Measurements from ENCODE around the gene CABLES2. TPM values are rescaled to one million over a fixed set of nuclear protein-coding genes. Genes with fewer than 3 reads are reported as not detected.

The CABLES2 gene
- total RNA-seq, 1 donor from 2014 or later = 9.3 TPM

GRCh38 chr20:62366370-62367135, 40.5 kb downstream of the CABLES2 start:
- Mint-ChIP-seq H3K36me3 (ENCODE audit: low read depth, unreplicated experiment) (no peaks in the 10 kb centered on the region), H3K27me3 (ENCODE audit: unreplicated experiment) (peaks cover 9% of the 10 kb centered on the region), H3K27ac (ENCODE audit: unreplicated experiment) (no peak overlapping the region), H3K4me3 (ENCODE audit: unreplicated experiment) (no peak overlapping the region), H3K9me3 (ENCODE audit: unreplicated experiment) (no peaks in the 10 kb centered on the region), H3K4me1 (ENCODE audit: unreplicated experiment) (peaks cover 5% of the 10 kb centered on the region)
- TF ChIP-seq, protein P1, sequence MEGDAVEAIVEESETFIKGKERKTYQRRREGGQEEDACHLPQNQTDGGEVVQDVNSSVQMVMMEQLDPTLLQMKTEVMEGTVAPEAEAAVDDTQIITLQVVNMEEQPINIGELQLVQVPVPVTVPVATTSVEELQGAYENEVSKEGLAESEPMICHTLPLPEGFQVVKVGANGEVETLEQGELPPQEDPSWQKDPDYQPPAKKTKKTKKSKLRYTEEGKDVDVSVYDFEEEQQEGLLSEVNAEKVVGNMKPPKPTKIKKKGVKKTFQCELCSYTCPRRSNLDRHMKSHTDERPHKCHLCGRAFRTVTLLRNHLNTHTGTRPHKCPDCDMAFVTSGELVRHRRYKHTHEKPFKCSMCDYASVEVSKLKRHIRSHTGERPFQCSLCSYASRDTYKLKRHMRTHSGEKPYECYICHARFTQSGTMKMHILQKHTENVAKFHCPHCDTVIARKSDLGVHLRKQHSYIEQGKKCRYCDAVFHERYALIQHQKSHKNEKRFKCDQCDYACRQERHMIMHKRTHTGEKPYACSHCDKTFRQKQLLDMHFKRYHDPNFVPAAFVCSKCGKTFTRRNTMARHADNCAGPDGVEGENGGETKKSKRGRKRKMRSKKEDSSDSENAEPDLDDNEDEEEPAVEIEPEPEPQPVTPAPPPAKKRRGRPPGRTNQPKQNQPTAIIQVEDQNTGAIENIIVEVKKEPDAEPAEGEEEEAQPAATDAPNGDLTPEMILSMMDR (IDR thresholded peaks at IDR 0.05; ENCODE audit: unreplicated experiment) = no peak
- DNase-seq (ENCODE audit: low spot score) = no peak

DNA sequence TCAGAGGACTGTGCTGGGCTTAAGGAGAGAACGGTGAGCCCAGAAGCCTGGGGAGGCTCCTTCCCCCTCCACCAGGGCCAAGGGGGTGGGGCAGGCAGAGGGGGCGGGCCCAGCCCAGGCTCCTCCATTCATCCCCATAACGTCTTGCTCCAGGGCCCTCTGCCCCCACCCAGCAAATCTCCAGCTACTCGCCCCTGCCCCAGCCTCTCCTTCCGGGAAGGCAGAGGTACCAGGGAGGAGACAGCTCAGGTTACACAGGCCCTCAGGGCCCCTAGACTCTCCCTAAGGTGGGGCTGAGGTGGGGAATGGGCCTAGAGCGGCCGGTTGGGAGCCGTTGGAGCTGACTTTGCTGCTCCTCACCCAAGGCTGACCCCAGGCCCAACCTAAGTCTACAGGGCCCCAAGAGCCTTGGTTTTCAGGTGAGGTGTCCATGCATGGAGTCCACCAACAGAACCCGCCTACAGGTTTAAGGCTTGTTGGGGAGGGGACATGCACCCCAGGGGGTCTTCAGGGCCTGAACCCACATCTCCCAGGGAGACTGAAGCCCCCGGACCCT, 41.2 kb downstream of the CABLES2 start:
- Mint-ChIP-seq H3K27me3 (ENCODE audit: unreplicated experiment) (peaks cover 9% of the 10 kb centered on the region), H3K9me3 (ENCODE audit: unreplicated experiment) (no peaks in the 10 kb centered on the region), H3K27ac (ENCODE audit: unreplicated experiment) (no peak overlapping the region), H3K4me1 (ENCODE audit: unreplicated experiment) (peaks cover 5% of the 10 kb centered on the region), H3K36me3 (ENCODE audit: low read depth, unreplicated experiment) (no peaks in the 10 kb centered on the region), H3K4me3 (ENCODE audit: unreplicated experiment) (no peak overlapping the region)
- DNase-seq (ENCODE audit: low spot score) = no peak
- TF ChIP-seq, protein P1 (IDR thresholded peaks at IDR 0.05; ENCODE audit: unreplicated experiment) = no peak

- Mint-ChIP-seq H3K27me3 (ENCODE audit: unreplicated experiment) (peaks cover 7% of the 10 kb centered on the region), H3K36me3 (ENCODE audit: low read depth, unreplicated experiment) (no peaks in the 10 kb centered on the region), H3K4me3 (ENCODE audit: unreplicated experiment) (no peak overlapping the region), H3K9me3 (ENCODE audit: unreplicated experiment) (no peaks in the 10 kb centered on the region), H3K4me1 (ENCODE audit: unreplicated experiment) (peaks cover 5% of the 10 kb centered on the region), H3K27ac (ENCODE audit: unreplicated experiment) (no peak overlapping the region)
- TF ChIP-seq, protein P1 (IDR thresholded peaks at IDR 0.05; ENCODE audit: unreplicated experiment) = no peak
- no peak for DNase-seq (ENCODE audit: low spot score)
Measured at GRCh38 chr20:62364911-62365736, 42.0 kb downstream of the CABLES2 start.

DNA sequence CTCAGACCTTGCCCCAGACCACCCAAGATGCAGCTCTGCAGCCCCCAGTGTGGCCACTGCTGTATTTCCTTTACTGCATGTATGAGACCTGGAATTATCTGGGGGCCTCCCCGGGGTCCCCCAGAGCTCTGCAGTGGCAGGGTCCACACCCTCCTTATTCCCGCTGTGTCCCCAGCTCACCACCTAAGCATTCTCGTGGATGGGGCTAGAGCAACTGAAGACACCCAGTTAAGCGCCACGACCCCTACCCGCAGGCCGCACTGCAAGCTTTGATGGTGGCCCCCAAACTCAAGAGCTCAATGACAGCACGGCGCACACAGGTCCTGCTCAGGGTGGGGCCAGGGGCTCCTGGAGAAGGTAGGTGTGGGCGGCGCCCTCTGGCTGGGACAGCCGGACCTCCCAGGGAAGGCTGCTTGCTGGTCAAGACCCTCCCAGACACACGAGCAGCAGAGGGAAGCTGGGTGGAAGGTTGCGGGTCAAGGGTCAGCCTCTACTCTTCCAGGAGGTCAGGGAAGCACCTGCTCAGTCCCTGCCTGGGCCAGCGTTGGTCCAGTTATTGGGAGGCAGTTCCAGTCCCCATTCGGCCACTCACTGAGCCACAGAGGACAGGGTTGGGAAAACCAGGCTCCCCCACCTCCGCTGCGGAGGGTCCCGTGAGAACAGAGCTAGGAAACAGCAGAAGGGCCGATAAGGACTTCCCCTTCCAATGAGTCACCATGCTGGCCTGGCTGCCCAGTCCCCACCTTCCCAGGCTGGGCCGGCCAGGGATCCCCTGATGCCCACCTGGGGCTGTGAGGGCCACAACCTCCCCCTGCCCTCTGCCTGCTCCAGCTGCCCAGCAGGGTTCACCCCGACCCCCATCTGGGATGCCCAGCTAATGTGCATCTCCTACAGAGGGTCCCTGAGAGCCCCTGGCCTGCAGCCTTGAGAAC, 42.9 kb downstream of the CABLES2 start:
- TF ChIP-seq, protein P1 (IDR thresholded peaks at IDR 0.05; ENCODE audit: unreplicated experiment) = no peak
- Mint-ChIP-seq H3K36me3 (ENCODE audit: low read depth, unreplicated experiment) (no peaks in the 10 kb centered on the region), H3K4me1 (ENCODE audit: unreplicated experiment) (peaks cover 2% of the 10 kb centered on the region), H3K27ac (ENCODE audit: unreplicated experiment) (no peak overlapping the region), H3K27me3 (ENCODE audit: unreplicated experiment) (peaks cover 4% of the 10 kb centered on the region), H3K4me3 (ENCODE audit: unreplicated experiment) (no peak overlapping the region), H3K9me3 (ENCODE audit: unreplicated experiment) (no peaks in the 10 kb centered on the region)
- DNase-seq (ENCODE audit: low spot score) = no peak
